CD14-positive monocyte (primary cell): ENCODE data around the gene MAU2. TPM values are rescaled to one million over a fixed set of nuclear protein-coding genes. Genes with fewer than 3 reads are reported as not detected.

ENCODE experiments used
- DNase-seq, 3 donors: peaks; one replicate each; pipeline ENCODE4 v3.0.0-alpha.2; 2011 to 2022
- H2AFZ ChIP-seq: 2 replicates; pipeline ENCODE4 v1.6.0; 2012; ENCODE audit warnings: mild to moderate bottlenecking, low read depth, low read length, inconsistent platforms; ENCODE audit not compliant: insufficient read depth, poor library complexity, severe bottlenecking
- H3K27ac ChIP-seq, 2 donors: 1 replicate in 1 of 2; 2 replicates in 1 of 2; pipeline ENCODE4 v1.5.1; 2012 to 2013; ENCODE audit warnings: low read length in 2 of 2, control low read depth in 1 of 2, inconsistent platforms in 1 of 2, low read depth in 1 of 2, mild to moderate bottlenecking in 1 of 2
- H3K27me3 ChIP-seq, 2 donors: one replicate each; pipeline versions ENCODE4 v1.6.0 to v1.6.1; 2011 to 2013; ENCODE audit warnings: low read length in 2 of 2; ENCODE audit not compliant: control insufficient read depth in 2 of 2, insufficient read depth in 2 of 2
- H3K36me3 ChIP-seq, 2 donors: replicated peaks in 1 of 2; 1 replicate in 1 of 2; 2 replicates in 1 of 2; pipeline versions ENCODE4 v1.5.1 to v1.6.1; 2012 to 2013; ENCODE audit warnings: low read length in 2 of 2, control low read depth in 1 of 2, inconsistent platforms in 1 of 2, mild to moderate bottlenecking in 1 of 2; ENCODE audit not compliant: insufficient read depth in 2 of 2, control insufficient read depth in 1 of 2
- H3K4me1 ChIP-seq, 2 donors: 1 replicate in 1 of 2; 2 replicates in 1 of 2; pipeline versions ENCODE4 v1.5.1 to v1.6.1; 2012 to 2013; ENCODE audit warnings: low read length in 2 of 2, control low read depth in 1 of 2, inconsistent platforms in 1 of 2, mild to moderate bottlenecking in 1 of 2, moderate library complexity in 1 of 2; ENCODE audit not compliant: insufficient read depth in 2 of 2, control insufficient read depth in 1 of 2
- H3K4me2 ChIP-seq: replicated peaks from 2 replicates; pipeline ENCODE3; 2012; ENCODE audit warnings: low read length, moderate library complexity, mild to moderate bottlenecking; ENCODE audit not compliant: poor library complexity, severe bottlenecking; ENCODE audit errors: extremely low read depth
- H3K4me3 ChIP-seq, 3 experiments: fragments of 200-600 bp in 1 of 3; sonication (generic) in 1 of 3; replicated peaks in 1 of 3; 1 replicate in 2 of 3; 2 replicates in 1 of 3; pipeline ENCODE4 v1.5.1; 2011 to 2013; ENCODE audit warnings: low read length in 3 of 3, mild to moderate bottlenecking in 3 of 3, control low read depth in 2 of 3, low read depth in 2 of 3, inconsistent platforms in 1 of 3, moderate library complexity in 1 of 3
- H3K79me2 ChIP-seq: 2 replicates; pipeline ENCODE4 v1.6.0; 2012; ENCODE audit warnings: mild to moderate bottlenecking, control low read depth, inconsistent platforms, low read length, moderate library complexity; ENCODE audit not compliant: insufficient read depth
- H3K9ac ChIP-seq: 2 replicates; pipeline ENCODE4 v1.6.0; 2017; ENCODE audit warnings: low read length, mild to moderate bottlenecking; ENCODE audit not compliant: insufficient read depth, poor library complexity, severe bottlenecking
- H3K9me3 ChIP-seq, 2 donors: replicated peaks in 1 of 2; 1 replicate in 1 of 2; 2 replicates in 1 of 2; pipeline versions ENCODE4 v1.5.1 to v1.6.1; 2012 to 2013; ENCODE audit warnings: low read length in 2 of 2, control low read depth in 1 of 2; ENCODE audit not compliant: control insufficient read depth in 1 of 2, insufficient read depth in 1 of 2
- H4K20me1 ChIP-seq: 2 replicates; pipeline ENCODE4 v1.6.0; 2012; ENCODE audit warnings: mild to moderate bottlenecking, low read length, control low read depth, moderate library complexity; ENCODE audit not compliant: insufficient read depth
- H3K27ac Mint-ChIP-seq, 7 donors: one replicate each; pipeline ENCODE4 v1.8.0; 2020; ENCODE audit warnings: mild to moderate bottlenecking in 7 of 7, mixed read lengths in 7 of 7, moderate library complexity in 6 of 7, inconsistent platforms in 2 of 7
- H3K27me3 Mint-ChIP-seq, 3 donors: one replicate each; pipeline ENCODE4 v1.8.0; 2021 to 2022; ENCODE audit warnings: low read depth in 3 of 3, mild to moderate bottlenecking in 3 of 3, mixed read lengths in 3 of 3, moderate library complexity in 3 of 3, inconsistent platforms in 1 of 3
- H3K36me3 Mint-ChIP-seq, 2 donors: one replicate each; pipeline ENCODE4 v1.8.0; 2020; ENCODE audit warnings: mixed read lengths in 2 of 2, inconsistent platforms in 1 of 2, mild to moderate bottlenecking in 1 of 2
- H3K4me1 Mint-ChIP-seq: one replicate; pipeline ENCODE4 v1.8.0; 2020; ENCODE audit warnings: mild to moderate bottlenecking, mixed read lengths
- H3K4me3 Mint-ChIP-seq, 2 donors: one replicate each; pipeline ENCODE4 v1.8.0; 2020; ENCODE audit warnings: mild to moderate bottlenecking in 2 of 2, mixed read lengths in 2 of 2, moderate library complexity in 1 of 2
- H3K9me3 Mint-ChIP-seq, 7 donors: one replicate each; pipeline ENCODE4 v1.8.0; 2020 to 2022; ENCODE audit warnings: mixed read lengths in 7 of 7, mild to moderate bottlenecking in 6 of 7, moderate library complexity in 6 of 7, inconsistent platforms in 2 of 7
- CTCF ChIP-seq: fragments of 200-600 bp; IDR thresholded peaks from one replicate; pipeline ENCODE4 v1.8.0; 2022; ENCODE audit warnings: antibody characterized with exemption, mild to moderate bottlenecking
- whole genome bisulfite sequencing: methylation state at CpG from one replicate; pipeline ENCODE4 v1.1.5; 2013; ENCODE audit warnings: missing lambda C conversion rate; ENCODE audit not compliant: insufficient coverage; 5-methylcytosine and 5-hydroxymethylcytosine counted together
- intact Hi-C, 2 donors: fragments of 100-400 bp; cut with micrococcal nuclease; formaldehyde crosslinking; loops; one replicate each; pipeline versions ENCODE4 v1.15.0 to v1.15.1; 2023
- polyA plus RNA-seq, 3 donors: library from polyadenylated mRNA; depleted of rRNA in 1 of 3; unstranded in 2 of 3; stranded (reverse) in 1 of 3; fragments of 300-500 nt in 2 of 3; fragments of >200 nt in 1 of 3; fragmentation: Illumina TruSeq in 2 of 3; gene quantifications; 1 replicate in 2 of 3; 2 replicates in 1 of 3; pipeline ENCODE4 v1.2.3, GENCODE V29; 2012 to 2021

Gene MAU2
- polyA plus RNA-seq, 3 donors = 7.4 to 68.4 (median 14.5) TPM

GRCh38 chr19:19335408-19336158 is 15.0 kb downstream of the MAU2 start:
- peak overlapping the region in 1 of 2 donors; percentile 26 for H3K27ac ChIP-seq
- peaks cover 0 to 2% (median 0%) of the 10 kb centered on the region in 3 donors for H3K27me3 Mint-ChIP-seq

DNA sequence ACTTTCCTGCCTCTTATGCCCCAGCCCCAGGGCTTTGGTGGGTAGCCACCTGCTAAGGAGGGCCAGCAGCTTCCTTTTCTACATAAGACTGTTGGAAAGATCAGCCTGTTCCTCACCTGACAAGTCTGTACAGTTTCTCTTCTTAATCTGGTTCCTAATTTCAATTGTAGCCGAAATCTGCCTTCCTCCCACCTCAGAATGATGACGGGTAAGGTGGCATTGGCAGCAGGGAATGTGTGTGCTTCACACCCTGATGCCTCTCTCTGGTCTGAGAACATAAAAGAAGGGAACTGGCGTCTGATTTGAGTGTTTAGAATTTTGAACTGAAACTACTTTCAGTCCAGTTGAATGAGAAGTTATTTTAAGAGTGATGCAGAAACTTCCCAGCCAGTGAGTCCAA is 16.0 kb downstream of the MAU2 start:
- Mint-ChIP-seq H3K27me3 (peaks cover 0 to 2% (median 0%) of the 10 kb centered on the region in 3 donors), H3K27ac (peak overlapping the region in 2 of 7 donors; percentile 10 to 21)
- peaks cover 89 to 93% of the 10 kb centered on the region in 2 donors for H3K36me3 ChIP-seq

More at GRCh38 chr19:19335408-19336158, 15.0 kb downstream of the MAU2 start:
- no peaks in the 10 kb centered on the region for H3K4me1 Mint-ChIP-seq
- H3K9me3 Mint-ChIP-seq = no peaks in the 10 kb centered on the region
- peak overlapping the region in 3 of 7 donors; percentile 11 to 18 (median 12) for H3K27ac Mint-ChIP-seq
- Histone ChIP-seq H3K9me3 (no peaks in the 10 kb centered on the region), H3K9ac (no peak overlapping the region), H3K4me3 (no peak overlapping the region), H3K27me3 (no peaks in the 10 kb centered on the region), H3K4me2 (no peak overlapping the region), H3K79me2 (peaks cover 55% of the 10 kb centered on the region), H2AFZ (no peak overlapping the region), H3K4me1 (no peaks in the 10 kb centered on the region), H3K36me3 (peaks cover 87 to 93% of the 10 kb centered on the region in 2 donors), H4K20me1 (peaks cover 76% of the 10 kb centered on the region)
- H3K4me3 Mint-ChIP-seq = no peak overlapping the region
- WGBS = 88% methylated on average over 15 of the region's 16 CpGs
- intact Hi-C loops = no loop called here
- DNase-seq = no peak
- TF ChIP-seq CTCF = no peak
- H3K36me3 Mint-ChIP-seq = peaks cover 62 to 97% of the 10 kb centered on the region in 2 donors

More for the DNA sequence above, 16.0 kb downstream of the MAU2 start:
- no peaks in the 10 kb centered on the region for H3K9me3 ChIP-seq
- no peak for TF ChIP-seq CTCF
- H3K4me1 ChIP-seq = no peaks in the 10 kb centered on the region
- no peak overlapping the region for H2AFZ ChIP-seq
- H4K20me1 ChIP-seq = peaks cover 66% of the 10 kb centered on the region
- H3K4me2 ChIP-seq = no peak overlapping the region
- no peak overlapping the region for H3K27ac ChIP-seq
- no peak overlapping the region for H3K9ac ChIP-seq
- H3K4me3 ChIP-seq = no peak overlapping the region
- DNase-seq = no peak
- no peaks in the 10 kb centered on the region for H3K27me3 ChIP-seq
- Mint-ChIP-seq H3K9me3 (no peaks in the 10 kb centered on the region), H3K4me1 (no peaks in the 10 kb centered on the region), H3K4me3 (no peak overlapping the region), H3K36me3 (peaks cover 64 to 96% of the 10 kb centered on the region in 2 donors)
- intact Hi-C loops = no loop called here
- H3K79me2 ChIP-seq = peaks cover 44% of the 10 kb centered on the region
- no CpG with 5 or more reads among the region's 3 CpGs for WGBS
